ENCODE results near the gene GOLGA6D.
"Not testable (repeated sequence)": the region's sequence is repeated elsewhere in the genome, so short reads cannot be mapped to it uniquely, and the experiment has no call there.

The GOLGA6D gene

GRCh38 chr15:75278497-75278896 is 4.1 kb upstream of the GOLGA6D start:
- DNase-seq = not testable (repeated sequence)

- not testable (repeated sequence) for DNase-seq
These were observed 1.5 kb downstream of the GOLGA6D start for GRCh38 chr15:75284152-75284551.

DNA sequence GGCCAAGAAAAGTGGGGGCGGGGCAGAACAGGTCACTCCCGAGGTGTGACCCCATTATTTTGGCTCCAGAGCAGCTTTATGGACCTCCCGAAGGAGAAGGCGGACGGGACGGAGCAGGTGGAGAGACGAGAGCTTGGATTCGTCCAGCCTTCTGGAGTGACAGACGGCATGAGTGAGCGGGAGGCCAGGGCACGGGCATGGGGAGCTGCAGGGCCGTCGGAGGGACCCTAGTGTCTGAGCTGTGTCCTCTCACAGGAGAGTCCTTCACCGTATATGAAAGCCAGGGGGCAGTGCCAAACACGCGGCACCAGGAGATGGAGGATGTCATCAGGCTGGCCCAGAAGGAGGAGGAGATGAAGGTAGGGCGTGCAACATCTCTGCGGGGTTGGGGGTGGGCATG is 11.0 kb downstream of the GOLGA6D start:
- not testable (repeated sequence) for DNase-seq

- DNase-seq = not testable (repeated sequence)
These were observed 16.1 kb downstream of the GOLGA6D start for GRCh38 chr15:75298541-75299310.

GRCh38 chr15:75299311-75299688 is 16.7 kb downstream of the GOLGA6D start:
- DNase-seq = not testable (repeated sequence)

DNA sequence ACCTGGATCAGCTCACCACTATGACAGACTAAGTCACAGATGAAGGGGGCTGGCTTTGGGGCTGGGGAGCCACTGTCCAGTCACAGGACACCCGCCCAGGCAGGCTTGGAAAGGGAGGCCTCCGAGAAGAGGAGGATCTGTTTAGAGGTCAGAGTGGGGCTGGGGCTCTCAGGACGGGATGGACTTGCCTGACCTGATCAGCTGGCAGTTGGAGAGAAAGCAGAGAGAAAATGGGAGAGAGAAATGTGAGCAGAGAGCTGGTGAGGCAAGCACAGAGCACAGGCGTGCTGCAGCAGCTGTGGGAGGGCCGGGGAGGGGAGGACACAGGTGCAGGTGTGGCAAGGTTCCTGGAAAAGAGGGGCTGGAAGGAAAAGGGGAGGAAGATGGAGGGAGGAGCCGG is 17.4 kb downstream of the GOLGA6D start:
- not testable (repeated sequence) for DNase-seq

DNA sequence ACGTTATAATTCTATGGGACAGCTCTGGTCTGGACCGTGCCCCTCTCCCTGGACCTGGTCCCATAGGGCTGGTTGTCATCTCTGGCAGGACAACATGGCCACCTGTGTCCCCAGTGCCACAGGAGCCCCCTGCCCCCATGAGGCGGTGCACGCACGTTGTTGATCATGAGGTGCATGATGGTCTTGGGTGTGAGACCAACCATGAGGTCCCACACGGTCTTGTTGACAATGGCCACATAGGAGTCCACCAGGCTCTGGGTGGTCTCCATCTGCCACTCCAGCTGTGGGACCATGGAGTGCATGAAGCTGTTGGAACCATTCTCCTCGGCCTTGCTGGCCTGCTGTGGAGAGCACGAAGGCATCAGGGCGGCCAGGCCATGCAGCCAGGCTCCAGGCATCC is 19.7 kb downstream of the GOLGA6D start:
- no peak for DNase-seq

DNA sequence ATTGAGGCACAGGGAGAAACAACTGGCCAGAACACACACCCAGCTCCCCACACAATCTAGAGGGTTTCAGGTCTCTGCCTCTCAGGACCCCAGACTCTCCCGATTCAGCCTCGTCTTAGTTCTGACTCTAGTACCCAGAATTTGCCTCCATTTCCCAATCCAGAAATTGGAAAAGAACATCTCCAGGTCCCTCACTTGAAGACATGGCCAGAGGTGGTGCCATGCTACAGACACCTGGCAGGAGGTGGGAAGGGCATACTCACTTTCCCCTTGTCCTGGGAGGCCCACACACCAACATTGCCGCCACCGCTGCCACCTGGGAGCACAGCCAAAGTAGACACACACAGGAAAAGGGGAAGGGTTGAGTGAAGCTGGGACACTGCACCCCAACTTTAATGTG is 20.1 kb downstream of the GOLGA6D start:
- DNase-seq = not testable (repeated sequence)

DNA sequence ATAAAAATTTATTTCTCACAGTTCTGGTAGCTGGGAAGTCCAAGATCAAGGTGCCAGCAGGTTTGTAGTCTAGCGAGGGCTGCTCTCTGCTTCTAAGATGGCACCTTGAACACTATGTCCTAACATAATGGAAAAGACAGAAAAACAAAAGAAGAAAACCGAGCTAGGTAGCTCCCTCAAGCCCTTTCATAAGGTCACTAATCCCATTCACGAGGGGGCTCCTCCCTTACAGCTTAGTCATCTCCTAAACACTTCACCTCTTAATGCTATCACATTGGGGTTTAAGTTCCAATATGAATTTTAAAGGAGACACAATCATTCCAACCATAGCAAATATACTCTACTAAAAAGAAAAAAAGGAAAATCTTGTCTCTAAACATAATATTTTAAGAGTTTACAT is 23.6 kb downstream of the GOLGA6D start:
- no peak for DNase-seq

DNA sequence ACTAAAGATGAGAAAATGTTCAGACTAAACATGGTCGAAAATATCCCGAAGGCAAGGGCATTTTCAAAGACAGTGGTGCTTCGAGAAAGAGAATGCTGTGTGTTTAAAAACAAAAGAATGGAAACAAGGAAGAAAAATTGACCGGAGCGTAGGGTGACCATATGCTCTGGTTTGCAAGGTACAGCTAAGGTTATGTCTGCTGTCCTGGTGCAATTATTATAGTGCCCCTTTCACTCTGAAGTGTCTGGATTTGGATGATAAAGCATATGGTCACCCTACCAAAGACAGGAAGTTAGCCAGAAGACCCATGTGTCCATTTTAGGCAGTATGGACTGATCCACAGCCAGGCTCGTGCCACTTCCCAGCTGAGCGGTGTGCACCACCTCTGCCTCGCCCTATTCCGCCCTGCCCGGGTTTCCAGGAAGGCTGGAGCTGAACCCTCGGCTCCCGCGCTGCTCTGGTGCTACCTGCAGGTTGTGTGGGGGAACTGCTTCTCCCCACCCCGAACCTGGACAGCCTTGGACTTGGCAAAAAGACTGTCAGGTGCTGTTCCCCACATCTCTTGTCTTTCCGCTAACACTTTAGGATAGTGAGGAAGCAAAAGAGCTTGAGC is 25.2 kb downstream of the GOLGA6D start:
- no peak for DNase-seq

- no peak for DNase-seq
These were observed 27.1 kb downstream of the GOLGA6D start for GRCh38 chr15:75309711-75310110.

GRCh38 chr15:75312548-75312947 is 29.9 kb downstream of the GOLGA6D start:
- not testable (repeated sequence) for DNase-seq

DNA sequence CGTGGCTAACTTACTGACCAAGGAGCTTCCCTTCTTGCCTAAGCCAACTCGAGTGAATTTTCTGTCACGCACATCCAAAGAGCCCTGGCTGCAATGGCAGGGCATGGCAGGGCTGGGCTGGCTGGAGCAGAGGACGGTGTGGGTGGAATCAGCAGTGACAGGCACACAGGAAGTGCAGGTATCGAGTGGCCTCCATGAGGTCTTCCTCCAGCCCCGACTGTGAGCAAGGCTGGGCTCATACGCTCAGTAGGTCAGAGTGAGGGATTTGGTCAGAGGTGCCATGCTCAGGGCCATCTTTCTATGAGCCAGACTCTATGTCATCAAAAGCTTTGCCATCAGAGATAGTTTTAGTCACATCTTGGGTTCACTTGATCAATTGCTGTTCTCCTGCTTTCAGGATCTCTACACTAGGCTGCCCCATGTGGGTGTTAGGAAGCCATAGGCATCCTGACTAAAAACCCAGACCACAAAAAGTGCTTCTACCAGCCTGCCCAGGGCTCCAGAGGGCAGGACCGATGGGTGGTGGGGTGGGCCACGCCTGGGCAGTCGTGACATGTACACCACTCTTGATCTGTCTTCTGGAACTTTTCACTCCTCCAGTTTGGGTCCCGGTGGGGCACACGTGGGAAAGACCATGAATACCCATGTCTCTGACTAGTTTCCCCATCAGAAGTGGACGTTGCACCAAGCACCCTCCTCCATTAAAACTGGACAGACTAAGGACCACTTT is 30.6 kb downstream of the GOLGA6D start:
- no peak for DNase-seq

DNA sequence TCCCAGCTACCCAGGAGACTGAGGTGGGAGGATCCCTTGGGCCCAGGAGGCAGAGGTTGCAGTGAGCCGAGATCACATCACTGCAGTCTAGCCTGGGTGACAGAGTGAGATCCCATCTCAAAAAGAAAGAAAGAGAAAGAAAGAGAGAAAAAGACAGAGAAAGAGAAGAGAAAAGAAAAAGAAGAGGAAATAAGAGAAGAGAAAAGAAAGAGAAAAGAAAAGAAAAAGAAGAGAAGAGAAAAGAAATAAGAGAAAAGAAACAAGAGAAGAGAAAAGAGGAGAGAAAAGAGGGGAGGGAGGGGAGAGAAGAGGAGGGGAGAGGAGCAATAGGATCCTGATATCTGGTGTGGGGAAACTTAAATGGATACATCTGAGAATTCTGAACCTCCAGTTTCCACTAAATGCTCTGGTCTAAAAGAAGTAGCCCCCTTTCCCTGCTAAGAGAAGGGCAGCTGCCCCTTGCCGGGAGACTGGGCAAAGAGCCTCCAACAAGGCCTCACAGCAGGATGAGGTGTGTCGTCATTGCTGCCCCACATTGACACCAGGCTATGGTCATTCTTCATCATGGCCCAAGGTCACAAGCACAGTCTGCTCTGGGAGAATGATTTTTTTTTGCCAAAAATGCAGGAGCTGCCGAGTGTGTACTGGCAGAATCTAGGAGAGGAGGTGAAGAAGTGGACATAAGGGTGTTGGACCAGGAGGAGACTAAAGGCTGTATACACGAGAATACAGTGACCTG is 32.1 kb downstream of the GOLGA6D start:
- DNase-seq = no peak

DNA sequence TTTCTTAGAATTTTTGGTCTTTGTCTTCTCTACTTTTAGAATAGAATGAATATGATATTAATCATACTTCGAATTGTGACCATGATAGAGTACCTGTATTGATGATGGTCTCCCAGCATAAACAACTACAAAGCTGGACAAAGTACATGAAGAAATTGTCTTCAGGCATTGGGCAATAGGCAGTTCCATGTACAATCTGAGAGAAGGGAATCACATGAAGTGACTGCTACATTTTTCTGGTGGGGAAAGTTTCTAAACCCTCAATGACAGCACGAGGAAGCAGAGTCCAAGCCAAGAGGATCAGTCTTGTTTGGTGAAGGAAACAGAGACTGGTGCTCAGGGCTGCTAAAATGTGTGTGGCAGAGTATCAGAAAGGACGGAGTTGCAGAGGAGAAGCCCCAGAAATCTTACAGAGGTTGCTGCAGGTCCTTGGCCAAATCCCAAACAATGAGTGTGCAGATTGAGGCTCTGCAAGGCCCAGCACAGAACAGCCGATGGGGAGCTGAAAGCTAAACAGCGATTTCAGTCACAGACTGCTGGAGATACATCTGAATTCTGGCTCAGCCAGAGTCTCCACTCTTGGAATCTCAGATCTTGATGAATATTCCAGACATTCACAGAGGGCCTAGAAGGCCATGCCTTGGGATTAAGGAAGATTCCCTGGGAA is 36.7 kb downstream of the GOLGA6D start:
- not testable (repeated sequence) for DNase-seq

DNA sequence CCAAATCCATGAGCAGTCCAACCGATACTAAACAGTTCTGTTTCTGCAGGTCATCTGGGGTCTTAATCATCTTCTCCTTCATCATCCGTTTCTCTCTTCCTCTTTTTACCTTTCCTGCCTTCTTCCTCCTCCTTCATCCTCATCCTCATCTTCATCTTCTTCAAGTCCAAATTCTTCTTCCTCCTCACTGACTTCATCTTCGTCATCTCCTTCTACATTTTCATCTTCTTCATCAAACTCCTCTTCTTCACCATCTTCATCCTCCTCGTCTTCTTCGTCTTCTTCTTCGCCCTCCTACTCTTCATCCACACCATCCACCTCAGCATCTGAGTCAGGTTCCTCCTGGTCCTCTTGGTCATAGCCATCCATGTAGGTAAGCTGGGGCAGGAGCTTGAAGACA is 39.1 kb downstream of the GOLGA6D start:
- DNase-seq = no peak

GRCh38 chr15:75325922-75326321 is 43.3 kb downstream of the GOLGA6D start:
- no peak for DNase-seq

GRCh38 chr15:75327005-75327404 is 44.4 kb downstream of the GOLGA6D start:
- DNase-seq = no peak

GRCh38 chr15:75327491-75327890 is 44.9 kb downstream of the GOLGA6D start:
- no peak for DNase-seq

GRCh38 chr15:75328493-75329314 is 46.1 kb downstream of the GOLGA6D start:
- no peak for DNase-seq

- DNase-seq = no peak
These were observed 46.9 kb downstream of the GOLGA6D start for GRCh38 chr15:75329571-75329970.

Measured in right kidney (tissue), 1 donor.